ENCODE data around the gene ARHGAP27.

ARHGAP27 gene

GRCh38 chr17:45380046-45380765, 52.5 kb downstream of the ARHGAP27 start:
- no peak for TF ChIP-seq CTCF (IDR thresholded peaks at IDR 0.05; ENCODE audit: low read depth, low read length, missing control alignments)
- H3K4me3 ChIP-seq (ENCODE audit: low read depth, low read length): no peak overlapping the region
- no peak for DNase-seq (ENCODE audit: low read depth)
- in situ Hi-C loops (cut with HindIII; ENCODE audit: low sequenced_read_pairs): no loop called here

GRCh38 chr17:45377401-45377800, 55.3 kb downstream of the ARHGAP27 start:
- no peak for DNase-seq (ENCODE audit: low read depth)

GRCh38 chr17:45376171-45377005, 56.3 kb downstream of the ARHGAP27 start:
- no peak overlapping the region for H3K4me3 ChIP-seq (ENCODE audit: low read depth, low read length)
- in situ Hi-C loops (cut with HindIII; ENCODE audit: low sequenced_read_pairs): no loop called here
- no peak for TF ChIP-seq CTCF (IDR thresholded peaks at IDR 0.05; ENCODE audit: low read depth, low read length, missing control alignments)
- DNase-seq (ENCODE audit: low read depth): no peak

More at GRCh38 chr17:45377401-45377800, 55.3 kb downstream of the ARHGAP27 start:
- in situ Hi-C loops (cut with HindIII; ENCODE audit: low sequenced_read_pairs): no loop called here
- no peak for TF ChIP-seq CTCF (IDR thresholded peaks at IDR 0.05; ENCODE audit: low read depth, low read length, missing control alignments)
- no peak overlapping the region for H3K4me3 ChIP-seq (ENCODE audit: low read depth, low read length)

- no peak for DNase-seq (ENCODE audit: low read depth)
- in situ Hi-C loops (cut with HindIII; ENCODE audit: low sequenced_read_pairs): no loop called here
- no peak overlapping the region for H3K4me3 ChIP-seq (ENCODE audit: low read depth, low read length)
- no peak for TF ChIP-seq CTCF (IDR thresholded peaks at IDR 0.05; ENCODE audit: low read depth, low read length, missing control alignments)
These were observed 58.2 kb downstream of the ARHGAP27 start for GRCh38 chr17:45374501-45374900.

- in situ Hi-C loops (cut with HindIII; ENCODE audit: low sequenced_read_pairs): no loop called here
- no peak for DNase-seq (ENCODE audit: low read depth)
- no peak overlapping the region for H3K4me3 ChIP-seq (ENCODE audit: low read depth, low read length)
- no peak for TF ChIP-seq CTCF (IDR thresholded peaks at IDR 0.05; ENCODE audit: low read depth, low read length, missing control alignments)
These were observed 60.3 kb downstream of the ARHGAP27 start for GRCh38 chr17:45372325-45372869.

- no peak overlapping the region for H3K4me3 ChIP-seq (ENCODE audit: low read depth, low read length)
- DNase-seq (ENCODE audit: low read depth): peak; percentile 92
- in situ Hi-C loops (cut with HindIII; ENCODE audit: low sequenced_read_pairs): no loop called here
- TF ChIP-seq CTCF (IDR thresholded peaks at IDR 0.05; ENCODE audit: low read depth, low read length, missing control alignments): no peak
These were observed 61.0 kb downstream of the ARHGAP27 start for GRCh38 chr17:45371414-45372324.

Measured in astrocyte of the cerebellum (primary cell).